Amniotic epithelial cell (primary cell): ENCODE results near the gene TPM1.
A peak's percentile ranks its signal among the peaks of the same experiment; 100 is the strongest.

Source experiments
- DNase-seq: peaks from one replicate; pipeline ENCODE4 v3.0.0-alpha.2; 2010; ENCODE audit warnings: low read depth

The TPM1 gene

DNA sequence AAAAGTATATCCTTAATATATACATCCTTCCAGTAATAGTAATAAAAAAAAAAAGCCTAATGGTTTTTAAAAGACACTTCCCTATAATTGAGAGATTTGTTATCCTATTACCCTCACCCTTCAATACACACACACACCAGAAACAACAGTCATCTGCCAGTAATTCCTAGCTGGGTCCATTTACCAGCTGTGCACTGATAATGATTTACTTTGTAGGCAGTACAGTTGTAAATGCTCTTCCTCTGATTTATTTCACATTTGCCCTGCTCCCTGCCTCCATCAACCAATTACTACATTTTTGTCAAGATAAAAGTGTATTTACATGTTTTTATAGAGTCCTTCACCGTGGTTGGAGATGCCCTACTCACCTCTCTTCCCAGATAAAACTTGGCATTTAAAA lies 12.4 kb downstream of the TPM1 start:
- peak; percentile 71 for DNase-seq

DNA sequence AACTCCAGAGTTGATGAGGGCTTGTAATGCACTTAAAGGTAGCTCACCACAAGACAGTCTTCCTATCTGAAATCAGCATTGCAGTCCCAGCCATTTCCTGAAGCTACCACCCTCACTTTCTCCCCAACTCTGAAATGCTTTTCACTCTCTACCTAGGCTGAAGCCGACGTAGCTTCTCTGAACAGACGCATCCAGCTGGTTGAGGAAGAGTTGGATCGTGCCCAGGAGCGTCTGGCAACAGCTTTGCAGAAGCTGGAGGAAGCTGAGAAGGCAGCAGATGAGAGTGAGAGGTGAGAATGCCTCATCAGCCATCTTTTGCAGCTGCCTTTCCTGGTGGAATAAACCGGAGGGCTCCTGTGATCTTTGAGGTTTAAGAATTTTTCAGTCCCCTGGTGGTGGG lies 14.3 kb downstream of the TPM1 start:
- peak; percentile 73 for DNase-seq

- DNase-seq, result peak; percentile 54
These were observed 15.2 kb downstream of the TPM1 start for GRCh38 chr15:63057468-63058345.

- DNase-seq, result no peak
These were observed 16.5 kb downstream of the TPM1 start for GRCh38 chr15:63059075-63059474.

DNA sequence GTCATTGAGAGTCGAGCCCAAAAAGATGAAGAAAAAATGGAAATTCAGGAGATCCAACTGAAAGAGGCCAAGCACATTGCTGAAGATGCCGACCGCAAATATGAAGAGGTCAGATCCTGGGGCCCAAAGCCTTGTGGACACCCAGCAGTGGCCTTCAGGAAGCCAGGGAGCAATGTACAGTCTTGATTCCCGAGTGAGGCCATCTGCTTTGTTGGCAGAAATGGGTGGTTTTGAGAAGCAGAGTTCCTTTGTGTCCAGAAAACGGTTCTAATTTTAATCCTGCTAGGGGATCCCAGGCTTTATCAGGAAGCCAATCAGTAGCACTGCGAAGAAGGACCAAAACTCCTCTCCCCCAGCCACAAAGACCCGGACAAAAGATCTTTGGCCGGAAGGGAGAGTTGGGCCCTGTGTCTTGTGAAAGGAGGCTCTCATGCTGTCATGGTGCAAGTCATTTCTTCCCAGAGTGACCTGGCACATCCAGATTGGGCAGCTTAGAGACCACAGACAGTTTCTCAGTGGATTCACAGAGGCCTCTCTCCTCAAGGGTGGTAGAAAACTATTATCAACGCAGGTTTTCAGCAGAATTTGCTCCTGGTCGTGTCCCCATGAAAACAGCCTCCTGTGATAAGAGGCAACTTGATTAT lies 17.1 kb downstream of the TPM1 start:
- no peak for DNase-seq

DNA sequence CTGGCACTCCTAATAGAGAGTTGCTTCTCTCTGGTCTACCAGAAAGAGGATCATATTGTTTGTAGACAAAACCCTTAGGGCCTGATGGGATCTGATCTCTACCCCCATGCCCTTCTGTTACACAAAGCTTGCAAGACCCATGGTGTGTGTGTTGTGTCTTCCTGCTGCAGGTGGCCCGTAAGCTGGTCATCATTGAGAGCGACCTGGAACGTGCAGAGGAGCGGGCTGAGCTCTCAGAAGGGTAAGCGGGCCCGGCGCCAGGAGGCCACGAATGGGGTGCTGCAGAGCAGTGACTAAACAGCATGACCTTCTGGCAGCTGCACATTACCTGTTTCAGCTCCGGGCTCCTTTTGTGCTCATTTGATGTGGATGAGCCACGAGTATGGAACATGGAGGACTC lies 18.2 kb downstream of the TPM1 start:
- no peak for DNase-seq

- DNase-seq, result no peak
These were observed 19.4 kb downstream of the TPM1 start for GRCh38 chr15:63061975-63062374.

- peak; percentile 70 for DNase-seq
These were observed 20.7 kb downstream of the TPM1 start for GRCh38 chr15:63063164-63063756.

DNA sequence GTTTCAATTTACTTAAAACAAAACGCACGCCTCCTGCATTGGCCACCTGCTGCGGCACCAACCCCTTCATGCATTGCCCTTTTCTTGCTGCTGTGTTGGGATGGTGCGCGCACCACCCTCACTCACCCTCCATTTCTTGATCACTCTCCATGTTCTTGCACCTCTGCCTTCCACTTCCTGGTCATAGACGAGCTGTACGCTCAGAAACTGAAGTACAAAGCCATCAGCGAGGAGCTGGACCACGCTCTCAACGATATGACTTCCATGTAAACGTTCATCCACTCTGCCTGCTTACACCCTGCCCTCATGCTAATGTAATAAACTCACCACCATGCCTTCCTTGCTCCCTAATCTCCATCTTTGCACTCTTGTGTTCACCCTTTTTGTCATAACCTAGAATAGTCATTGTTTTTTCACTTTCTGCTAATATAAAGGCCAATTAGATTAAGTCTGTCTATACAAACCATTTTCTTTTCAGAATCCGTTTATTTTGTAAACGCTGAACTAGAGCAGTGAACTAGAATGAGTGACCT lies 21.4 kb downstream of the TPM1 start:
- DNase-seq, result no peak

DNA sequence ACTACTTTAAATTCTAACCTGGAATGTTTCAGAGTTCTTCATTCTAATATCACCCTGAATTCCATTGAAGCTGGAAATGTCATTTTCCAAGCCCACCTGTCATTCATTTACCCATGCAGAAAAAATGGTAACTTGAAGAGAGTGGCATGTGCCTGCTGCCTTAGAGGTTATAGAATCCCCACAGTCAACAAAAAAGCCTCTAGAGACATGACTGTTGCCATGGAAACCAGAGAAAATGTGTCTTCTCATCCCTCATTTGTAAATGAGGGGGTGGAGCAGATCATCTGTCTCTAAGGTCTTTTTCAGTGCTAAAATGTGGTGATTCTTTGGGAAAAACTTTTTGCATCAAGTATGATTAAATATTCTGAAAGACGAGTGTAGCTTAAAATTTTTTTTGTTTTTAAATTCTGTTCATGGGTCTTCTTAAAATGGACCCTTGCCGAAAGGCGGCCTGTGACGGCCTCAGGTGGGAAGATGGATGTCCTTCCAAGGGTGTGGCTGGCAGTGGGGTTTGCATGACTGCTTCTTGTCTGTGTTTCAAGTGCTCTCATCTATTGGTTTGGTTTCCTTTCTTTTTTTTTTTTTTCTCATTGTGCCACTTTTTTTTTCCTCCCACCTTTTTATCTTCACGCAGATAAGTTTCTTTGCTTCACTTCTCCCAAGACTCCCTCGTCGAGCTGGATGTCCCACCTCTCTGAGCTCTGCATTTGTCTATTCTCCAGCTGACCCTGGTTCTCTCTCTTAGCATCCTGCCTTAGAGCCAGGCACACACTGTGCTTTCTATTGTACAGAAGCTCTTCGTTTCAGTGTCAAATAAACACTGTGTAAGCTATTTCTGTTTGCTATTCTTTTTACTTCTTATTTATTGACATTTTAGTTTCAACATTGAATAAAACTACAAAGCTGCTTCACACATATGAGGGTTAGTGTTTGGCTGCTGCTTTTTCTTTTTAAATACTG lies 23.0 kb downstream of the TPM1 start:
- no peak for DNase-seq

DNA sequence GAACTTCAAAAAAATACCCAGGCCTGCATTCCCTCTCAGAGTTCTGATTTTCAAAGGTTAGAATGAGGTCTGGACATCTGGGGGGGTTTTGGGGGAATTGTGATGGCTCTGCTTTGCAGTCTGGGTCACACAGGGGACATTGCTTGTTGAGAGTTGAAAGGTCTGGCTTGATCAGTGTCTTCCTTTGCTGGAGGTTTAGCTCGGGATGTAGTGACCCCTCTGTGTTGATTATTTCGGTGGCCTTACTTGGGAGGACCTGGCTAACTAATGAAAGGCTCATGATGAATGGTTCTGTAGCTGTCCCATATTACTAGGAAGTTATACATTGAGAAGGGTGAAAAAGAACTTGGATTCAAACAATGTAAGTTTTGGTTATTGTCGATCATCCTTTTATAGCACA lies 23.7 kb downstream of the TPM1 start:
- no peak for DNase-seq

- no peak for DNase-seq
These were observed 24.8 kb downstream of the TPM1 start for GRCh38 chr15:63067306-63067705.

- no peak for DNase-seq
These were observed 25.6 kb downstream of the TPM1 start for GRCh38 chr15:63067976-63068743.

GRCh38 chr15:63069616-63070090 lies 27.1 kb downstream of the TPM1 start:
- DNase-seq, result no peak

GRCh38 chr15:63070681-63071129 lies 28.2 kb downstream of the TPM1 start:
- peak; percentile 95 for DNase-seq

DNA sequence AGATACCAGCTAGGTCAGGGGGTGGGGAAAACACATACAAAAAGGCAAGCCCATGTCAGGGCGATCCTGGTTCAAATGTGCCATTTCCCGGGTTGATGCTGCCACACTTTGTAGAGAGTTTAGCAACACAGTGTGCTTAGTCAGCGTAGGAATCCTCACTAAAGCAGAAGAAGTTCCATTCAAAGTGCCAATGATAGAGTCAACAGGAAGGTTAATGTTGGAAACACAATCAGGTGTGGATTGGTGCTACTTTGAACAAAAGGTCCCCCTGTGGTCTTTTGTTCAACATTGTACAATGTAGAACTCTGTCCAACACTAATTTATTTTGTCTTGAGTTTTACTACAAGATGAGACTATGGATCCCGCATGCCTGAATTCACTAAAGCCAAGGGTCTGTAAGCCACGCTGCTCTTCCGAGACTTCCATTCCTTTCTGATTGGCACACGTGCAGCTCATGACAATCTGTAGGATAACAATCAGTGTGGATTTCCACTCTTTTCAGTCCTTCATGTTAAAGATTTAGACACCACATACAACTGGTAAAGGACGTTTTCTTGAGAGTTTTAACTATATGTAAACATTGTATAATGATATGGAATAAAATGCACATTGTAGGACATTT lies 28.9 kb downstream of the TPM1 start:
- no peak for DNase-seq

DNA sequence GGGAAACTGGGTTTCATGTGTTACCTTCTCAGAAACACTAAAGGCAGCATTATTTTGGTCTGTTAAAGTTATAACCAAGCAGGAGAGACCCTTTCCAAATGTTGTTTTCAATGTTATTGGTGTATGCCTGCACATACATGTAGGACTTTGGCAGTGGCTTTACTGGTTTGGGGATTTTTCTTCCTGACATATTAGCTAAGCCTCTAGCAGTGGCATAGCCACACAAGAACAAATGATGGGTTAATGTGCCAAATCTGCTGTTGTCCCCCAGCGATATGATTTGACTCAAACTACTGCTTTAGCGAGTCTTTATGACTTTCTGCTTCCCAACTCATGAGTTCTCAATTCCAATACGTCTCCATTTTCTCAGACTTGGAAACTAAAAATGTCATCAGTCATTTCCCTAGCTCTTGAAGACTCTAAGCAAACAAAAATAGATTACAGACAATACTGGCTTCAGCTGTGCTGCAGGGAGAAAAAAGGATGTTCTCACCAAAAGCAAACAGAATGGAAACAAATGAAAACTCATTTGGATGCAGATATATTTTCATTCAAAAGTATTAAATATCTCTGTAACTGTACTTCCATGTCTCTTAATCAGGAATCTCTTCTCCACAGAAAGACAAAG lies 29.6 kb downstream of the TPM1 start:
- no peak for DNase-seq

GRCh38 chr15:63072809-63073277 lies 30.3 kb downstream of the TPM1 start:
- DNase-seq, result no peak

GRCh38 chr15:63073497-63074172 lies 31.1 kb downstream of the TPM1 start:
- DNase-seq, result no peak
